GM12892 (cell line): ENCODE data around the gene CAB39L.

Source experiments
- POLR2AphosphoS5 ChIP-seq: IDR thresholded peaks from 2 replicates; pipeline ENCODE4 v1.6.1; 2011; ENCODE audit warnings: low read depth, low read length, control low read depth
- TAF1 ChIP-seq: IDR thresholded peaks from 2 replicates; pipeline ENCODE4 v1.6.1; 2011; ENCODE audit warnings: low read depth, mild to moderate bottlenecking, control low read depth, low read length, borderline replicate concordance

DNA sequence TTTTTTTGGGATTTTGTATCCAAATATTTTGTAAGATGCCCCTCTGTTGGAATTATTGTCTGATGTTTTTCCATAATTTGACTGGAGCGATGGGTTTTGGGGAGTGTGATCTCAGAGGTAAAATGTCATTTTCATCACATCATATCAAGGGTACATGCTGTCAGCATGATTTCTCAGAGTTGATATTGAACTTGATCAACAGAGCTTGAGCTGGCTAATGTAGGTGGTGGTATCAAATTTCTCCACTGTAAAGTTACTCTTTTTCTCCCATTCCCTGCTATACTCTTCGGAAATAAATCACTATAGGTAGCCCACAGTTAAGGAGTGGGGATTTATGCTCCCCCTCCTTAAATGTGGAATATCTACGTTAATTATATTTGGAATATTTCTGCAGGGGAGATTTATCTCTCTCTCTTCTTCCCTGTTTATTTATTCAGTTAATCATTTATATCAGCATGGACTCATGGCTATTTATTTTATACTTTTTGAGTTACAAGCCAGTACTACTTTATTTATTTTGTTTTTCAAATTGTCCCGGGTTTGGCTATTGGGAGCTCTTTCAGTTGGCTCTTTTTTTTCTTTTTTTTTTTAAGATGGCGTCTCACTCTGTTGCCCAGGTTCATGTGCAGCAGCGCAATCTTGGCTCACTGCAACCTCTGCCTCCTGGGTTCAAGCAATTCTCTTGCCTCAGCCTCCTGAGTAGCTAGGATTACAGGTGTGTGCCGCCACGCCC, 9.0 kb upstream of the CAB39L start:
- TF ChIP-seq POLR2AphosphoS5 (no peak), TAF1 (no peak)
